Measurements from ENCODE around the gene TMEM120B.

- TF ChIP-seq EZH2 (IDR thresholded peaks at IDR 0.05; ENCODE audit: borderline replicate concordance, low read depth, low read length, poor library complexity, severe bottlenecking) (no peak), CTCF (conservative IDR thresholded peaks at IDR 0.05; ENCODE audit: low read depth, low read length) (no peak)
Observed at GRCh38 chr12:121810234-121810817, 97.8 kb downstream of the TMEM120B start.

Measured in A673 (cell line).